Renal cortical epithelial cell (primary cell): ENCODE measurements around the gene ATP6V0A1. TPM values are rescaled to one million over a fixed set of nuclear protein-coding genes. Genes with fewer than 3 reads are reported as not detected.
"Not testable (repeated sequence)": the region's sequence is repeated elsewhere in the genome, so short reads cannot be mapped to it uniquely, and the experiment has no call there.

Experiments
- DNase-seq: peaks from one replicate; pipeline ENCODE4 v3.0.0-alpha.2; 2011; ENCODE audit warnings: low read depth
- total RNA-seq: library from RNA; depleted of rRNA; stranded (reverse); fragments of >200 nt; gene quantifications from 2 replicates; pipeline ENCODE4 v1.2.3, GENCODE V29; 2014

Gene ATP6V0A1
- total RNA-seq, 1 donor from 2014 or later, result 137 TPM

DNA sequence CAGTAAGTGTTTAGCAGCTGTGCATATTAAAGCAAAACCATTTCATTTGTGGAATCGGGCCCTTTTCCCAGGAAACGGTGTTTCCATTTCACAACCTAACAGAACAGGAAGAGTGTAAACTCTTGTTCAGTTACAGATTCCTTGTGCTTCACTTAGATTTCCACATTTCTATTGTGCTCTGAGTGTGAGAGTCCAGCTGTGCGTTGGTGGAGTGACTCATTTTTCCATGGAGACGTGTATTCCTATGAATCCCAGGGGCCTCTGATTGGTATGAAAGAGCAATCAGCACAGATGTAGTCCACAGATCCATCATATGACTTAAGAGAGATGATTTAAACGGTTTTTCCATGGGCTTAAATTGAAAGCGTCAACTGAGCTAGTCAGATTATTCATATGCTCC lies 22.3 kb upstream of the ATP6V0A1 start:
- DNase-seq, result peak; percentile 37

DNA sequence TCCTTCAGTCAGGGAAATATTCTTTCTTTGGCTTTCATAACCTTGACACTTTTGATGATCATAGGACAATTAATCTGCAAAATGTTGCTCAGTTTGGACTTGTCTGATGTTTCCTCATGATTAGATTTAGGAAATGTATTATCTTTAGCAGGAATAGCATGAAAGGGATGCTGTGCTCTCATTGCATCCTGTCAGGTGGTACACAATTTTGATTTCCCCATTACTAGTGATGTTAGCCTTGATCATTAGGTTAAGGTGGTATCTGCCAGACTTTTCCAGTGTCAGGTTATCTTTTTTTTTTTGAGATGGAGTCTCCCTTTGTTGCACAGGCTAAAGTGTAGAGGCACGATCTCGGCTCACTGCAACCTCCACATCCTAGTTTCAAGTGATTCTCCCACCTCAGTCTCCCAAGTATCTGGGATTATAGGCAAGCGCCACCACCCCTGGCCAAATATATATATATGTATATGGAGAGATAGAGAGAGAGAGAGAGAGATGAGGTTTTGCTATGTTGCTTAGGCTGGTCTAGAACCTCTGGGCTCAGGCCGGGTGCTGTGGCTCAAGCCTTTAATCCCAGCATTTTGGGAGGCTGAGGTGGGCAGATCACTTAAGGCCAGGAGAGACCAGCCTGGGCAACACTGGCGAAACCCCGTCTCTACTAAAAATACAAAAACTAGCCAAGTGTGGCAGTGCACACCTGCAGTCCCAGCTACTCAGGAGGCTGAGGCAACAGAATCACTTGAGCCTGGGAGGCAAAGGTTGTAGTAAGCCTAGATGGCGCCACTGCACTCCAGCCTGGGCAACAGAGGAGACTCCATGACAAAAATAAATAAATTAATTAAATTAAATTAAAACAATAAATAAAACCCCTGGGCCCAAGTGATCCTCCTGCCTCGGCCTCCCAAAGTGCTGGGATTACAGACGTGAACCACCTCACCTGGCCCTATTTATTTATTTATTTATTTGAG lies 19.8 kb upstream of the ATP6V0A1 start:
- no peak for DNase-seq

DNA sequence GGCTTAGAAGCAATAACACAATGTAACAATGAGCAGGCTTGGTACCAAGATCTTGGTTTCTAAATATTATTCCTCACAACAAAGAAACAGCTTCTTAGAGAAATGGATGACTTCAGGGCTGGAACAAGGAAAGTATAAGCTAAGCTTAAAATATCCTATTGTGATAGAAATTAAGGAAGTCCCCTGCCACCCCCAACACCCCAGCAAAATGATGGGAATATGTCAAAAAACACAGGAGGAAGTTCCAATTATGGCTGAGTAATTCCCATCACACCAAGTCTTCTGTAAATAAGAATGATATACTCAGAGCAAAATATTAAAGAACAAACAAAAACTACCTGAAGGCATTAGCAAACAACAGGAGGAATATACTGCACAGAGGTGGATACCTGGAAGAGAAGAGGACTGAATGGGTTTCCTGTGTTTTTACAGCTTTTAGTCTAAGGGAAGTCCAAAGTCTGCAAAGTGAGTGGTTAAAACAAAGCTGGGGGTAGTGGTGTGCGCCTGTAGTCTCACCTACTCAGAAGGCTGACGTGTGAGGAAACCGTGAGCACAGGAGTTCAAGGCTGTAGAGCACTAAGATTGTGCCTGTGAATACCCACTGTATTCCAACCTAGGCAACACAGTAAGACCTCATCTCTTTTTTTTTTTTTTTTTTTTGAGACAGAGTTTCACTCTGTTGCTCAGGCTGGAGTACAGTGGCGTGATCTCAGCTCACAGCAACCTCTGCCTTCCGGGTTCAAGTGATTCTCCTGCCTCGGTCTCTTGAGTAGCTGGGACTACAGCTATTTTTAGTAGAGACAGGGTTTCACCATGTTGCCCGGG lies 17.1 kb upstream of the ATP6V0A1 start:
- peak; percentile 43 for DNase-seq

DNA sequence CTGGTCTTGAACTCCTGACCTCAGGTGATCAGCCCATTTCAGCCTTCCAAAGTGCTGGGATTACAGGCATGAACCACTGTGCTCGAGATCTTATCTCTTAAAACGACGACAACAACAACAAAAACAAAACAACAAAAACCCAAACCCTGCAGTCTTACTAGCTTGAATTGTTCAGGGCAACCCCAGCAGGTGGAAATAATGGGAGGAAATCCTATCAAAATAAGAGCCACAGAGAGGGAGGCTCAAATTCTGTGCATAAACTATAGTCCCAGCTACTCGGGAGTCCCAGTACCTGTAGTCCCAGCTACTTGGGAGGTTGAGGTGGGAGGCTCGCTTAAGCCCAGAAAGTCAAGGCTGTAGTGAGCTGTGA lies 16.5 kb upstream of the ATP6V0A1 start:
- no peak for DNase-seq

DNA sequence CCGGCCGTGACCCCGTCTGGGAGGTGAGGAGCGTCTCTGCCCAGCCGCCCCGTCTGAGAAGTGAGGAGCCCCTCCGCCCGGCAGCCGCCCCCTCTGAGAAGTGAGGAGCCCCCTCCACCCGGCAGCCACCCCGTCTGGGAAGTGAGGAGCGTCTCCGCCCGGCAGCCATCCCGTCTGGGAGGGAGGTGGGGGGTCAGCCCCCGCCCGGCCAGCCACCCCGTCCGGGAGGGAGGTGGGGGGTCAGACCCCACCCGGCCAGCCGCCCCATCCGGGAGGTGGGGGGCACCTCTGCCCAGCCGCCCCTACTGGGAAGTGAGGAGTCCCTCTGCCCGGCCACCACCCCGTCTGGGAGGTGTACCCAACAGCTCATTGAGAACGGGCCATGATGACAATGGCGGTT lies 9.5 kb upstream of the ATP6V0A1 start:
- not testable (repeated sequence) for DNase-seq

DNA sequence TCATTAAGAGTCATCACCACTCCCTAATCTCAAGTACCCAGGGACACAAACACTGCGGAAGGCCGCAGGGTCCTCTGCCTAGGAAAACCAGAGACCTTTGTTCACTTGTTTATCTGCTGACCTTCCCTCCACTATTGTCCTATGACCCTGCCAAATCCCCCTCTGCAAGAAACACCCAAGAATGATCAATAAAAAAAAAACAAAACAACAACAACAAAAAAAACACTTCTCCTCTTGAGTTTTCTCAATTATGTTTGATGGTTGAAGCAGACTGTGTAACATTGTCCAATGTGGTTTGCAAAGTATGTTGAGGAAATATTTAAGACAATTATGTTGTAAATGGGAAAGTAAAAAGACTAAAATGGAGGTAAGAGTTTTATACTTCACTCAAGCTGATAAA lies 8.8 kb upstream of the ATP6V0A1 start:
- DNase-seq, result not testable (repeated sequence)

DNA sequence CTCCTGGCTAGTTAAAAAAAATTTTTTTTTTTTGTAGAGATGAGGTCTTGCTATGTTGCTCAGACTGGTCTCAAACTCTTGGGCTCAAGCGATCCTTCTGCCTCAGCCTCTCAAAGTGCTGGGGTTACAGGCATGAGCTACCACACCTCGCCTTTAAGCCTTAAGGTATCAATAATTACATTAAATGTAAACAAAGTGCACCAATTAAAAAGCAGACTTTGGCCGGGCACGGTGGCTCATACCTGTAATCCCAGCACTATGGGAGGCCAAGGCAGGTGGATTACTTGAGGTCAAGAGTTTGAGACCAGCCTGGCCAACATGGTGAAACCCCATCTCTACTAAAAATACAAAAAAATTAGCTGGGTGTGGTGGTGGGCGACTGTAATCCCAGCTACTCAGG lies 7.4 kb upstream of the ATP6V0A1 start:
- not testable (repeated sequence) for DNase-seq

DNA sequence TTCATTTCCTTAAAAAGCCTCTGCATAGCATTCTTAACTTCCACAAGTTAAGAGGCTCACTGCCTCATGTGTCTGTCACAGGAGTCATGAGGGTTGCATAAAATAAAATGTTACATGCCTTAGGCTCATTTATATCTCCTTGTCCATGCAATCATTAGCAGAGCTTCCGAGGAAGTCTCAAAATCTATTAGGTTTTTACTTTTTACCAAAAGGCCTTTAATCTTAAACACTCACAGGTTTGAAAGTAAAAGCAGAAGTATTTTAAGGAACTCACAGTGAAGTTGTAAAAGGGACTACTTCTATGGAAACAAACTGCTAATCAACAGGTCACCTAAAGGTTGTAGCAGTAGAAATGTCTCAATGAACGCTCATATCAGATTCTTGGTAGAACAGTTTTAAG lies 5.2 kb upstream of the ATP6V0A1 start:
- DNase-seq, result no peak

DNA sequence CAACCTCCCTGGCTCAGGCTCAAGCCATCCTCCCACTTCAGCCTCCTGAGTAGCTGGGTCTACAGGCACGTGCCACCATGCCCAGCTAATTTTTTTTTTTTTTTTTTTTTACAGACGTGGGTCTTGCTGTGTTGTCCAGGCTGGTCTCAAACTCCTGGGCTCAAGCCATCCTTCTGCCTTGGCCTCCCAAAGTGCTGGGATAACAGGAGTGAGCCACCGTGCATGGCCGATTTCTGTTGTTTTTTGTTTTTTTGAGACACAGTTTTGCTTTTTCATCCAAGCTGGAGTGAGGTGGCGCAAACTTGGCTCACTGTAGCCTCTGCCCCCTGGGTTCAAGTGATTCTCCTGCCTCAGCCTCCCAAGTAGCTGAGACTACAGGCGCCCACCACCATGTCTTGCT lies 3.7 kb upstream of the ATP6V0A1 start:
- not testable (repeated sequence) for DNase-seq

DNA sequence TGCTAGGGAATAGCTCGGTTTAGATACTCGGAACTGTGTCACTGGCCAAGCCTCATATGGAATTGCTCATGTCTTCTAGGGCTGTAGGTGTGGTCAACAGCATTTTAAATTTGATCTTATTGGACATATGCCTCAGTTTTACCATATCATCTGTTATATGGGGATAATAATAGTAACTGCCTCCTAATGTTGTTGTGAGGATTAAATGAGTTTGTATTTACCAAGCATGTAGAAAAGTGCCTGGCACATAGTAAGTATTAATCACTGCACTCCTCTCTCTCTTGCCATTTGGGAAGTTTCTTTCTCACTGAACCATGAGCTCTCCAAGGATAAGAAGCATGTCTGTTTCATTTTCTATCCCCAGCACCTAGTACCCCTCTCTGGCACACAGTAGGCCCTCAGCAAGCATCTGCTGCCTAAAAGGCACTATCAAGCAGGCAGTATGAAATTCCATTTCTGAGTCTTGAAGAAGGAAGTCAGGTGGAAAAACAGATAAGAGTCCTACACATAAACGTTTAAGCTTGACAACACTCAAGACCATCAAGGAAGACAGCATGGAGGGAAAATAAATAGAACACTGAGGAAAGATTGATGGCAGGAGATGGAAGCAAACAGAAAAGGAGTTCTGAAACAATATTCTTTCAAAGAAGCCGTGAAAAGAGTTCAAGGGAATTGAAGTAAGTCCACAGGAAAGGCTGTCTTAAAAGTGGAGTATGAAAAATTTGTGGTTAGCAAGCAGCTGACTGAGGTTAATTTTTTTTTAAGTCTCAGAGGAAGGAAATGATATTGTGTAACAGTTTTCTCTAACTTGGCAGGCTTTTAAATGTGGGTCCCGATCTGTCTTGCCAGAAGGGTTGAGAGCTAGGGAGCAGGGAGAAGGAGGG lies 2.2 kb upstream of the ATP6V0A1 start:
- peak; percentile 87 for DNase-seq

DNA sequence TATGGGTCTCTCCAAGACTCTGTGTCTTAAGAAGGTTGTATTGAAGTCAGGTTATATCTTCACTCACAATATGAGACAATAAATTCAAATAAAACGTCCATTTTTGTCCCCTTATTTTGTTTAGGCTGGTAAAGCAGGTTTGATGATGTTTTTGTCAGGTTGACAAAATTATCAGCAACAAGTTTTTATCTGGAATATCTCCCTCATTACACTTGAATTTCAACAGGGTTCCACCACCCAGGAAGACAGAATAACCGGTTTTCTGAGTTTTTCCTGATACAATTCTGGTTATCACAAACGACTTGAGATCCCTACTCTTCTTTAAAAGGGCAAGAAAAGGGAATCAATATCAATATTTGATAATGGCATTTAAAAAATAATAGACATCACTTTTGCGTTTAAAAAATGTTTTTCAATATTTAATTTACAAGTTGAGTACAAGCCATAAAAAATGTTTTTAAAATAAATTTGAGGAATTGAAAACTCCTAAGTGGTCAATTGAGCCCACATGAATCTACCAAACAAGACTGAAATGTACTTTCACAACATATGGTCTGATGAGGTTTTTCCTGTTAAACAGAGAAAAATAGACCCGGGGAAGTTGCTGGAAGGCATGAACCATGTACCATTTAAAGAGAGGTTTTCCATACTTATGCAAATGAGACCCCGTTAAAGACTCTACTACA lies 1.4 kb upstream of the ATP6V0A1 start:
- no peak for DNase-seq

DNA sequence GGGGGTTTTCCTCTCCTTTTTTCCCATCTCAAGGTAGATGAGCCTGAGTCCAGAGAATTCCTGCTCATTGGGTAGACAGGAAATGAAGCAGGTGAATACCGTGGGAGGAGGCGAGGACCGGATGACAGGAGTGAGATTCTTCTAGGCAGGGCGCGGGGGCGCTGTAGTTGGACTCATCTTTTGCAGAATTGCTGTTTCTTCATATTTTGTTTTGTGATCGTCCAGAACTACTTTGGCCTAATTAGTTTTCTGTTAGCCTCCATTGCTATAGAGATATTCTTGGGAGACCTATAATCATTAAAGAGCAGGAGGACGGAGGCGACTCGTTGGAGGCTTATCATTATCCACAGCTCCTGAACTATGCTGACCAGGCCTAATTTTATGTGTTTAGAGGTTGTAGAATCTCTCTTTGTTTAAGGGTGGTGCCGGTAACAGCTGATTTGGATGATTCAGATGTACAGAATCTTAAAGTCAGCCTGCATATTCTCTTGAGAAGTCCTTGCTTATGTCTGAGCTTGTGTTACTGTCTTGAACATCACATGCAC lies 650 bp downstream of the ATP6V0A1 start:
- DNase-seq, result peak; percentile 42

DNA sequence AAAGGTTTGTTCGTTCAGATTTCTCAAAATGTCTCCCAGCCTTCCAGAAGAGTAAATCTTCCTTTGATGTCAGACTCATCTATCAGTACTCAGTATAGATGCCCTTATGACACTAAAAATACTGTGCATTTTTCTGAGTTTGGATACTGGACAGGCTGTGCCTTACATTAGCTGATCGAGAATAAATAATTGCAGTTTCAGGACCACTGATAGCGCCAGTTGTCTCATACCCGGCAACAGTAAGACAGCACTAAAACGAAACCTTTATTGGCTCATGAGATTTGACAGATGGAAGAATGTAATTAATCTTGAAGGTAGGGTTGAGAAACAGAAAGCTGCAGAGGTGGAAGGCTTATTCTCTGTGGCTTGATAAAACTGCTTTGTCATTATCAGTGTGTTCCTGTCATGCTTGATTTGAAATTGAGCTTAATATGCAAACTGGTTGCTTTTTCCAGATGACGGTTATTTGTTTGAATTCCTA lies 1.2 kb downstream of the ATP6V0A1 start:
- DNase-seq, result peak; percentile 85

DNA sequence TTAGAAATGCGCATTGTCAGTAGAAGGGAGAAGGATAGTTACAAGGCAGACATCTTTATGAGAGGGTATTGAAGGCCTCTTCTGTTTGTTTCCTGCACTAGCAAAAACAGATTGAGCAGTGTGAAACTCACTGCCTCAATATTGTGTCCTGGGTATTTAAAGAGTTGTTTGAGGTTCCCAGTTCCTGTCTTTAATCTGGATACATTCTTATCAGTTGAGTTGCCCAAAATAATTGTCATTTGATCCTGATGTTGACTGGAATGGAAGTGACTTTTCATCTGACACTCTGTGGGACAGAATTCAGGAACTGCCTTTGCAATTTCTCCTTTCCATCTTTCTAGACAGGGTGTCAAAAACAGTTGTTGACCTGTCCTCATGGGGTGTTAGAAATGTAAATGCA lies 1.7 kb downstream of the ATP6V0A1 start:
- DNase-seq, result no peak

DNA sequence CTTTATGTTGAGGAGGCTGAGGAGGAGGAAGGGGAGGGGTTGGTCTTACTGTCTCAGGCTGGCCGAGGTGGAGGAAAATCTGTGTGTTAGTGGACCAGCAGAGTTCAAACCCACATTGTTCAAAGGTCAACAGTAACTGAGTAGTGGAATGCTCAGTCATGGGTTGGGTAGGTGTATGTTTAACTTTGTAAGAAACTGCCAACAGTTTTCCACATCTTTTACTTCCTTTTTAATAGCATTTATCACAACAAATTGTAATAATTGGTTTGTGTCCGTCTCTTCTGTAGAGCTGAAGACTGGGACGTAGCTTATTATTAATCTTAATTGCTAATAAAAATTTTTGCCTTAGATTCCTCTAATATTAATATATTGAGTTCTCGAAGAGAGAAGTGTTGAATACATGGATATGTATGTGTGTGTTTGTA lies 5.3 kb downstream of the ATP6V0A1 start:
- peak; percentile 79 for DNase-seq

DNA sequence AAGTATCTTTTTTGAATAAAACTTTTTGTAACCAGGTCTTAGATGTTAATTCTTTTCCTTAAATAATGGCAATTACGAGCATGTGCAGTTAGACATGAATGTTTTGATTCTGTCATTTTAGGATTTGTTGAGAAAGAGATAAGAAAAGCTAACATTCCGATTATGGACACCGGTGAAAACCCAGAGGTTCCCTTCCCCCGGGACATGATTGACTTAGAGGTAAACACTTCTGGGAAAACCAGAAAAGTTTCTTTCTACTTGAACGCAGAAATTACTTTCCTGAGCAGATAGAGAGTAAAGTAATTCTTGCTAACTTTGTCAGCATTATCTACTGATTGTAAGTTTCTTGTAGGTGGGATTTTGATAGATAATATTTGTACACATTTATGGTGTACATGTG lies 9.2 kb downstream of the ATP6V0A1 start:
- no peak for DNase-seq

DNA sequence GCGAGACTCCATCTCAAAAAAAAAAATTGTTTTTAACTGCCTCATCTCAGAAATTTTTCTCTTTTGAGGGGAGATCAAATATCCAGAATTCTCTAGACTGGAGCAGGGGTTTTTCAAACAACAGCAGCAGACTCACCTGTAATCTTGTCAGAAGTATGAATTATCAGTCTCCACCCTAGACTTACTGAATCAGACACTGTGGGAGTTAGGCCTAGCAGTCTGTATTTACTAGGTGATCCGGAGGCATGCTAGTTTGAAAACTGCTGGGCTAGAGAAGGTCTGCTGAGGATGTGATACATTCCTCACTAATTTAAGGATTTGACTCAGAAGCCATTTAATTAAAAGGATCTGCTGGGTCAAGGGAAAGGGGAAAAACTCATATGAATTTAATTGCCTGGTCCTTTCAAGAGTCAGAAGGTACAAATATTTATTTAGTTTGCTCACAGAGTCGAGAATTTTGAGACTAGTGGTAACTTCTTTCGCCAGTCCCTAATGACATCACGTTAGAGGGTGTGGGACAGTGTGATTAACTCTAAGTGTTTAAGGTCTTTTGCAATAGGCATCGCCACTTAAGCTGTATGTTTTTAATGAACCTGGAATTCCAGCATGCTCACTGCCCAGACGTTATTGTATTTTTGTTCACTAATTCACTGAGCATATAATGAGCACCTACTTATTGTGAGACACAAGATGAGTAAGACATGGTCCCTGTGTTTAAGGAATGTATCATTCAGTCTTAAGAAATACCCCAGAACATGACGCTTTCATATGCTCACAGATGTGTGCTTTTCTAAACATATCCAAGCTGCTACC lies 14.2 kb downstream of the ATP6V0A1 start:
- peak; percentile 58 for DNase-seq

DNA sequence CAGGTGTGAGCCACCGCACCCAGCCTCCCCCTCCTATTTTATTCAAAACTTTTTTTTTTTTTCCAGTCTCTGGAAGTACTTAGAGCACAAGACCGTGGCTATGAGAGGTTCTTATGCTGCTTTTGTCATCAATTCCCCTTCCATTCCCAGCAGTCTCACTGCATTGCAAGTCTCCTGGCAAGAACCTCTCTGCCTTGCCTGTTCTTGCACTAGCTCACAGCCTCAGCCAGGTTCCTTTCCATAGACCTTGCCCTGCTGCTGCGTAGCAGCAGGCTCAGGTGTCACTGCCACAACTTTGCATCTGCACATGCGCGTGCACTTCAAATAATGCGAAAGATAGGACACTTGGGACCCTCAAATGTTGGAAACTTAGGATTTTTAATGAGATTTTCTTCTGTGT lies 15.6 kb downstream of the ATP6V0A1 start:
- no peak for DNase-seq

DNA sequence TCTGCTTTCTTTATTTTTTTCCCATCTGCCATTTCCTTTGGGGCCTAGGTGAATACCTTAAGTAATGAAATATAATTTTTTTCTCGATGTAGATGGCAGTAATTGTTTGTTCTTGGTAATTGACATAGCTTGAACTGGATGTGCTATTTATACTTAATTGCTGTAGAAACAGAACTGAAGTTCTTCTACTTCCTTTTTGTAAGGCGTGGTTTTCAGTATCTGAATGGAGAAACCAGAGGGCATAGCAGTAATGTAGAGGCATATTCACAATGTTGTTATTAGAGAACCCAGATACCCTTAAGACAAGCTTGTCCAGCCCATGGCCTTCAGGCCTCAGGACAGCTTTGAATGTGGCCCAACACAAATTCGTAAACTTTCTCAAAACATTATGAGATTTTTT lies 16.4 kb downstream of the ATP6V0A1 start:
- no peak for DNase-seq

DNA sequence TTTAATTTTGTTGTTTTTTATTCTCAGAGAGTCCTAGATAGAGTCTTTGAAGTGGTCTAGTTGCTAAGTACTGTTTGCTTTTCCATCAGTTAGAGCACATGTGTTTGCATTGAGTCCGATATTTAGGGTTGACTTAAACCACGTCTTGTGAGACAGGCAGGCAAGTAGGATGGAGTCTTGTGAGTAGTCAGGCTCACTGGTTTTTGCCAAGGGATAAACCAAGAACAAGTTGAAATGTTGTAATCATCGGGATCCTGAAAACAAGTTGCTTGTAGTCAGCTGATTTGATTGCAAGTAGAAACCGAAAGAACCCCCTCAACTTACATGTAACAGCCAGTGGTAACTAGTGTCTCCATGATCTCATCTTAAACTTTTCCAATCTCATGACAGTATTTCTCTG lies 17.2 kb downstream of the ATP6V0A1 start:
- no peak for DNase-seq
